LNCAP (cell line): Measurements from ENCODE around the gene TSPAN9.

Experiments
- CTCF ChIP-seq: fragments of 450-650 bp; IDR thresholded peaks from 2 replicates; pipeline ENCODE4 v1.5.1; 2017; ENCODE audit warnings: mild to moderate bottlenecking

The TSPAN9 gene

GRCh38 chr12:3178671-3179313 lies 101.6 kb downstream of the TSPAN9 start:
- no peak for TF ChIP-seq CTCF

GRCh38 chr12:3179731-3180130 lies 102.6 kb downstream of the TSPAN9 start:
- no peak for TF ChIP-seq CTCF

DNA sequence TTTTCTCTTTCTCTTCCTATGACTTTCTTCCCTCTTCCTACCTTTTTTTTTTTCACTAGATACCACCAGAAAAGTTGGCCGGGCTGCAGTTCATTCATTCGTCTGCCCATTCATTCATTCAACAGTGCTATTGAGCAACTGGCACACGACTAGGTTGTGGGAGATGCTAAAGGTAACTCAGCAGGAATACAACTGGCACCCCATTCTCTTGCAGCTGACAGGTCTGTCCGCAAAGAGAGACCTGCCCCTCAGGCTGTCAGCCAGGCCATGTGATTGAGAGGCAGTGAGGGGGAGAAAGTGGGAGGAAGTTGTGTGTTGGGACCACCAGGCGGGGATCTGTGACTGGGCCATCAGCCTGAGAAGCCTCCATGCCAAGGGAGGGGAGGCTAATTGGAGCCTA lies 105.2 kb downstream of the TSPAN9 start:
- TF ChIP-seq CTCF: no peak

DNA sequence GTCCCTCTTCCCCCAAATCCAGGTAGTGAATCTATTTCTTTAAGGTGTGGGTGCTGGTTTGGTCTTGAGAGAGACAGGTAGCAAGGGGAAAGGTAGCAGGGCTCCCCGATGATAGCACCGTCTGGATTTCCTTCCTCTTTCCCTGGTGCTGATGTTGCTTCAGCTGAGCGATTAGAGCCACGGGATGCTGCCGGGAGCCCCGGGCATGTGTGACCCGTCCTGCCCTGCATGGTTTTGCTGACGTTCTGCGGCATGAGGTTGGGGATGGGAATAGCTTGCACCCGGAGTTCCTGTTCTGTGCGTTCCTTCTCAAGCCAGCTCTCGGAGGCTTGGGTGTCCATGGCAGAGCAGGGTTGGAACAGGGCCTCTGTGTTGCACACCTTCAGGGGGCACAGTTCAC lies 107.3 kb downstream of the TSPAN9 start:
- TF ChIP-seq CTCF: no peak

- TF ChIP-seq CTCF: no peak
Measured at GRCh38 chr12:3185260-3185870, 108.2 kb downstream of the TSPAN9 start.

GRCh38 chr12:3186546-3187215 lies 109.5 kb downstream of the TSPAN9 start:
- no peak for TF ChIP-seq CTCF

DNA sequence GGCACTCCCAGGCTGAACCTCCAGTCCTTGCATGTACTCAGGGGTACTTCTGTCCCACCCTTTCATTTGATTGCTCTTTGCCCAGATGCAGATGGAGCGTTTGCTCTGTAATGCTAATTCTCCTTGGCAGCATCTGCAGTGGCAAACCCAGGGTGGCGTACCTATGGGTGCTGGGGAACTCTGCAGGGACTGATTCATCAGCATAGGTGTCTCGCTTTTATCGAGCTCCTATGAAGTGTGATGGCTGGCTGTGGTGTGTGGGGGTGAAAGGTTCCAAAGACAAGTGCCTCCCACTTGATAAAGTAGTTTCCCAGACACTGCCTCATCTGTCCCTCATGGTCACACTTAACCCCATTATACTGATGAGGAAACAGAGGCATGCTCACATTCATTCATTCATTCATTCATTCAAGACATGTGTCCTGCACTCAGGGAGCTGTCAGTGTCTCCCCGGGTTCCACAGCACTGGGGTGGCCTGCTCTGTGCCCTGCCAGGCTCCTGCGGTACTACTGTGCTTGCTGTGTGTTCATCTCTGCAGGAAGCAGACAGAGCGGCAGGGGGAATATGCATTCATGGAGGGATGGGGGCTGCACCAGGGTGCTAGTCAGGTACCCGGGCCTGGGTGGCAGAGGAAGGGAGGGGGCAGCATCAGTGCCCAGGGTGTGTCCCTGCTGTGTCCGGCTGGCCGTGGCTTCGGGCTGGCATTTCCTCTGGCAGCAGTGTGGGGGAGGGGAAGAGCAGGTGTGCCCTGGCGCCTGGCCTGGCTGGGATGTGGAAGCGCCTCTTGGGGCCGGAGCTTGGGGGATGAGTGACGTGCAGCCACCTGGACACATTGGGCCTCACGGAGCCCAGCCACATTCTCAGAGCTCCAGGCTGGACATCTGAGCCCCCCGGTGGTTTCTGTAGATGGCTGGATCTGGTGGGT lies 110.9 kb downstream of the TSPAN9 start:
- no peak for TF ChIP-seq CTCF
